Stimulated activated naive CD8-positive, alpha-beta T cell treated with anti-CD3 and anti-CD28 coated beads, Interleukin-15, amount 100 ng/mL, for 72 hours (primary cell): ENCODE results near the gene GSPT1.

Source experiments
- ATAC-seq: fragments of 150-1000 bp; cut with Tn5 transposase; 2 replicates; pipeline ENCODE4 v1.10.0; 2021; ENCODE audit warnings: mild to moderate bottlenecking, moderate library complexity
- DNase-seq, 2 donors: peaks; one replicate each; pipeline ENCODE4 v3.0.0; 2021 to 2022
- H3K27ac Mint-ChIP-seq, 2 donors: one replicate each; pipeline ENCODE4 v1.8.0; 2022; ENCODE audit warnings: mild to moderate bottlenecking in 2 of 2, mixed read lengths in 2 of 2, moderate library complexity in 2 of 2
- H3K27me3 Mint-ChIP-seq: one replicate; pipeline ENCODE4 v1.8.0; 2022; ENCODE audit warnings: mixed read lengths
- H3K4me1 Mint-ChIP-seq: one replicate; pipeline ENCODE4 v1.8.0; 2022; ENCODE audit warnings: mild to moderate bottlenecking, mixed read lengths
- H3K4me3 Mint-ChIP-seq, 2 donors: one replicate each; pipeline ENCODE4 v1.8.0; 2022; ENCODE audit warnings: mild to moderate bottlenecking in 2 of 2, mixed read lengths in 2 of 2, moderate library complexity in 1 of 2
- H3K9me3 Mint-ChIP-seq, 2 donors: one replicate each; pipeline ENCODE4 v1.8.0; 2022; ENCODE audit warnings: mixed read lengths in 2 of 2

The GSPT1 gene

DNA sequence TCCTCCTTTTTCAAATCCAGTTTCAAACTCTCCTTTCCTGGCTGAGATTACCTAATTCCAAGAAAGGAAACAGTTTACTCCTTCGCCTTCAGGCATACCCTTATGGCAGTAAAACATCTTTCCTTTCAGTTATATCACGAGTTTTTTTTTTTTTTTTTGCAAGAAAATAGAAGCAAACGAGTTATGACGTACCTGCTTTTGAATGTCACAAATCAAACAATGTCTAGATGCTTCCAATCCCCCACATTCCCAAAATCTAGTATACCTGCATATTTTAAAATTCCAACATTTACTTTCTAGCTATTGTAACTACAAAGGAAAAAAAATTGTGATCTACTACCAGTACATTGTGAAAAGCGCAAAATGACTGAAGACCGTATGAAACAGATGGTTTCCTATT, 28.9 kb downstream of the GSPT1 start:
- Mint-ChIP-seq H3K27ac (peak overlapping the region in 1 of 2 donors; percentile 38), H3K9me3 (no peaks in the 10 kb centered on the region), H3K27me3 (no peaks in the 10 kb centered on the region), H3K4me3 (no peak overlapping the region), H3K4me1 (no peaks in the 10 kb centered on the region)
- no peak for ATAC-seq
- no peak for DNase-seq

DNA sequence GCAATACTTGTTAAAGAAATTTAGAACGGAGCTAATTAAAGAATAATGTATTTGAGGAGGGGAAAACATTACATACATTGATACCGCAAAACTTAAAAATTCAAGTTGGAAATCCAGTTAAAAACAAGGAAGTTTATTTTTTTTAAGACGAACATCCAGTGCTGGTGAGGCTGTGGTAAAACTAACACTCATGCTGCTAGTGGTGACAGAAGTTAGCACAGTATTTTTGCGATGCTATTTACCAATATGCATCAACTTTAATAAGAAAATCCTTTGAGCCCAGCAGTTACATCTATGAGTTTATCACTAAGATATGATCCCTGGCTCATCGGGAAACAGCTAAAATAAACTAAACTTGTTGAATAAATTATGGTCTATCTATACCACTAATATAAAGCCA, 31.7 kb downstream of the GSPT1 start:
- Mint-ChIP-seq H3K9me3 (no peaks in the 10 kb centered on the region), H3K27me3 (no peaks in the 10 kb centered on the region), H3K27ac (no peak overlapping the region), H3K4me3 (no peak overlapping the region), H3K4me1 (peaks cover 7% of the 10 kb centered on the region)
- ATAC-seq (no peak), DNase-seq (no peak)

DNA sequence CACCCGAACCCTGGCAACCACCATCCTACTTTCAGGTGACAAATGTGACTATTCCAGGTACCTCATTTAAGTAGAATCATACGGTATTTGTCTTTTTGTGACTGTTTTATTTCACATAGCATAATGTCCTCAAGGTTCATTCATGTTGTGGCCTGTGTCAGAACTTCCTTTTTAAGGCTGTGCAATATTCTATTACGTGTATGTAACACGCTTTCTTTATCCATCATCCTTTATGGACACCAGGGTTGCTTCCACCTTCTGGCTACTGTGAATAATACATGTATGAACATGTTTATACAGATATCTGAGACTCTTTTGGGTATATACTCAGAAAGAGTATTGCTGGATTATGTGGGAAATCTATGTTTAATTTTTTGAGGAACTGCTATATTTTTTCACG, 35.7 kb downstream of the GSPT1 start:
- Mint-ChIP-seq H3K4me1 (peaks cover 7% of the 10 kb centered on the region), H3K27ac (no peak overlapping the region), H3K4me3 (no peak overlapping the region), H3K9me3 (no peaks in the 10 kb centered on the region), H3K27me3 (no peaks in the 10 kb centered on the region)
- ATAC-seq (no peak), DNase-seq (no peak)

DNA sequence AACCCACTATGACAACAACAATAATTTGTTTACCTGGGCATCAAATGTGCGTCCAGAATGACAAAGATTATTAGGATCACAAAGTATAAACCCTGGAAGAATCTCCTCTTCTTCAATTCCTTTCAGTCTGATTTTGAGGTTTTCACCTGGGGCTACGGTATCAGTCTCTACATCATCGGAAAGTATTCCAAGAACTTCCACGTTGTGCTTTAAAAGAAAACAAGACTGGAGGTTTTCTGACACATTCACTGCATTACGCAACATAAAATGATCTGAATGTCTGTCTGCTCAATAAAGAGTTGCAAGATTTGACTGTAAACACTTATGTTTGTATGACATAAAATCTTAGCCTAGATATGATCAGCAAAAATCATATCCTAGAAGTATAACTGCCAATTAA, 38.4 kb downstream of the GSPT1 start:
- Mint-ChIP-seq H3K27ac (no peak overlapping the region), H3K4me1 (peaks cover 7% of the 10 kb centered on the region), H3K9me3 (no peaks in the 10 kb centered on the region)

GRCh38 chr16:11876306-11876705, 39.5 kb downstream of the GSPT1 start:
- no peak overlapping the region for H3K4me3 Mint-ChIP-seq
- DNase-seq (no peak), ATAC-seq (no peak)
- H3K9me3 Mint-ChIP-seq = no peaks in the 10 kb centered on the region
- peaks cover 7% of the 10 kb centered on the region for H3K4me1 Mint-ChIP-seq
- no peaks in the 10 kb centered on the region for H3K27me3 Mint-ChIP-seq
- peak overlapping the region; percentile 80 to 90 for H3K27ac Mint-ChIP-seq

More for the DNA sequence above, 38.4 kb downstream of the GSPT1 start:
- Mint-ChIP-seq H3K4me3 (no peak overlapping the region), H3K27me3 (no peaks in the 10 kb centered on the region)
- DNase-seq (no peak), ATAC-seq (no peak)

DNA sequence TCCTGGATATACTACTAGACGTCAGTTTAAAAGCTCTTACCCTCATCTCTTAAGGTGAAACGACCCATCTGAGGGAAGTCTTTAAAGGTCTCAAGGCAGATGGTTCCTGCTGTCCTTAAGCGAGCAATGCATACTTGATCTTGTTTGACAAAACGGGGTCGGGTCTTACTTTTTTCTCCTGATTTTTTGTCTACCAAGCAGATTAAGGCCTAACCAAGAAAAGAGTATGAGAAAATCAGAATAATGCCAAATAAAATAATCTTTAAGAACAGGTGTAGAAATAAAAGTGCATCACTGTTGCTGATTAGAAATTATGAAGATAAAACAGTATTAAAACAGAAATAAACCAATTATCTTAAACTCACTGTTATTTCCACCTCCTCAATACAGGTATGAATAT, 40.0 kb downstream of the GSPT1 start:
- Mint-ChIP-seq H3K9me3 (no peaks in the 10 kb centered on the region), H3K27ac (peak overlapping the region in 1 of 2 donors; percentile 80), H3K4me1 (peaks cover 5% of the 10 kb centered on the region), H3K27me3 (no peaks in the 10 kb centered on the region), H3K4me3 (no peak overlapping the region)
- ATAC-seq = no peak
- DNase-seq = no peak

- H3K27me3 Mint-ChIP-seq = no peaks in the 10 kb centered on the region
- H3K4me3 Mint-ChIP-seq = no peak overlapping the region
- H3K4me1 Mint-ChIP-seq = no peaks in the 10 kb centered on the region
- no peak overlapping the region for H3K27ac Mint-ChIP-seq
- ATAC-seq (no peak), DNase-seq (no peak)
- H3K9me3 Mint-ChIP-seq = no peaks in the 10 kb centered on the region
Measured at GRCh38 chr16:11871193-11871592, 44.6 kb downstream of the GSPT1 start.

DNA sequence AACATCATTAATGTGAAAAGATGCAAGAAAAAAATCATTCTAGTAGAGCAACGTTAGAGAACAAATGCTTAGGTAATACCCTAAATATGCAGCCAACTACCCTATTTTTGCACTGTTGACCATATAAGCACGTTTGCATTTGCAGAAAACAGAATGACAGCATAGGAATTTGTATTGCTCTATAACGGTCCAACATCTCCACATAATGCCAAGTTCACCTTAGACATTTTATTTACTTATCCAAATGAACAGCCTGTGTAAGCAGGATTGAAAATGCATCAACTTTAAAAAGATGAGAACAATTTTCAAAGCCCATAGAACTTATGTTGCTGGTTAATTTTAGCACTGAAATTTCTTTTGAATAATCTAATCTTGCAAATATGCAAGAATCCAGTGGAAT, 45.4 kb downstream of the GSPT1 start:
- no peak for ATAC-seq
- H3K9me3 Mint-ChIP-seq = no peaks in the 10 kb centered on the region
- no peak overlapping the region for H3K27ac Mint-ChIP-seq
- DNase-seq = no peak
- H3K4me3 Mint-ChIP-seq = no peak overlapping the region
- H3K27me3 Mint-ChIP-seq = no peaks in the 10 kb centered on the region
- no peaks in the 10 kb centered on the region for H3K4me1 Mint-ChIP-seq

DNA sequence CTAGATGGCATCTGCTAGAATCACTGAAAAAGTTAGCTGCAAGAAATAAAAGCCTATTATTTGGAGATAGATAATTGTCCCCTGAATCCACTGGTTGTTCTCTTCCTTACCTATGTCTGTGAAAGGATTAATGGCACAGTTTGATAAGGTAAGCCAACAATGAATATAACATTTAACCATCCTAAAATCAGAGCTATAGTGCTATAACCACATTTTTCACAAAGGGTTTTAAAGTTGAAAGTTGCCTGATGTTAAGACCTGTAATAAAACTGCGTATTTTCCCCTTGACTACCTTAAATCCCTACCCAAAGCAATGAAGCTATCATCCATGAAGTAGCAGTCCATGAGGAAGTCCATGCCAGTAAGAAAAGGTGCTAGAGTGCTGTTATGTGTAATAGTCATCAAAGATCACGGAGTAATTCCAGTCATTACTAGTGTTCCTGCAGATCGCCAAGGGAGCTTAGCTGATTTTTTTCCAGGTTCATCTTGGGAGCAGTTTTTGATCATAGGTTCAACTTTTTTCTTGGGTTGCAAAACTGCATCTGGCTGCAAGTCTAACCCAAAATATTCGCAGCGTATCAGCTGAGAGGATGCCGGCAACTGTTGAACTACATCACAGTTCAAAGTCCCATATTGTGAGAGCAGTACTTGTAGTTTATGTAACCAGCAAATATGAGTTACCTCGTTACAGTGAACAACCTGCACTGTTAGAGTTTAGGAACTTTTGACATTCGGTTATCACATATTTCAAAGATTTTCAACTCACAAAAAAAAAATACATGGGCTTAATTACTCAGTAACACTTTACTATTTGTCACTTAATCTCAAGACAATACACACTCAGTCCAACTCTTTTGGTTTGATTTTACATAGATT, 46.2 kb downstream of the GSPT1 start:
- DNase-seq (no peak), ATAC-seq (no peak)
- Mint-ChIP-seq H3K27ac (peak overlapping the region in 1 of 2 donors; percentile 55), H3K4me3 (no peak overlapping the region), H3K27me3 (no peaks in the 10 kb centered on the region), H3K4me1 (no peaks in the 10 kb centered on the region), H3K9me3 (no peaks in the 10 kb centered on the region)

DNA sequence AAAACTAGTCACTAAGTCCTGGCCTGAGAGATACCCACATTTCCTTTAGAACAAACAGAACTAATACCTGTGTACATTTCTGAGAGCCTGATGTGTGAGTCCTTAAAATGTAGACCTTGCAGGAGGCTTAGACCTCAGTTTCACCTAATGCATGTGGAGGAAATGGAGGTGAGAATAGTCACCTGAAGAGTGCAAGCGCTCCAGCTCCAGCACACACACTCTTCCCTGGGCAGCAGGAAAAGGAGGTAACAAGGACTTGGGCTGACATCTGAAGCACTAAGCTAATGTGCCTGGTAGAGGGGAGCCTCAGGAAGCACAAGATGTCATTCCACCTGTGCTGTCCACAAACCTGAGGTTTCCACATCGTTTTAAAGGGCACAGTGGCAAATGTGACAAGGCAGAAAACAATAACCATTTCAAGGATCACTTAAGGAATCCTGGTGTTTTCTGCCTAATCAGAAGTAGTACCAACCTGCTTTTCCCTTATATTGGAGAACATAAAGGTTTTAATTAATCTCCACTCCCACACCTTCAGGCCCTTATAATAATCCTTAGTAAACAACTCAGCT, 47.3 kb downstream of the GSPT1 start:
- Mint-ChIP-seq H3K4me3 (no peak overlapping the region), H3K4me1 (no peaks in the 10 kb centered on the region), H3K27me3 (no peaks in the 10 kb centered on the region), H3K9me3 (no peaks in the 10 kb centered on the region), H3K27ac (no peak overlapping the region)
- ATAC-seq (no peak), DNase-seq (no peak)

DNA sequence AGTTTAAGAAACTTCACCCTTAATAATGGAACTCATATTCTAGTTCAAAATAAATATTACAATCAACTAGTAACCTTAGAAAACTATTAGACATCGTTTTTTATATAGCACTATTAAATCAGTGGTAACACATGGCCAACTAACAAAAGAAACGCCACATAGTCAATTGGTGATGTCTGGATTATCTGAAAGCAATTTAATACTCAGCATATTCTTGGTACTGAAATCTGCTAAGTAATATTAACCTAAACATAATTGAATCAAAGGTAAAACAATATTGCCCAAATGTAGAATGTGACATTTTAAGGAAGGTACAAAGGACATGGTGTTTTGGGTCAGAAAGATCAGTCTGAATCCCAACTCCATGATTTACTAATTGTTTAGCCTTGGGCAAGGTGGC, 53.3 kb downstream of the GSPT1 start:
- H3K9me3 Mint-ChIP-seq = no peaks in the 10 kb centered on the region
- H3K27ac Mint-ChIP-seq = no peak overlapping the region
- no peak overlapping the region for H3K4me3 Mint-ChIP-seq
- peaks cover 14% of the 10 kb centered on the region for H3K4me1 Mint-ChIP-seq
- ATAC-seq = no peak
- no peak for DNase-seq
- H3K27me3 Mint-ChIP-seq = no peaks in the 10 kb centered on the region

GRCh38 chr16:11857161-11857560, 58.6 kb downstream of the GSPT1 start:
- Mint-ChIP-seq H3K27ac (no peak overlapping the region), H3K4me3 (no peak overlapping the region), H3K27me3 (no peaks in the 10 kb centered on the region), H3K9me3 (no peaks in the 10 kb centered on the region), H3K4me1 (peaks cover 57% of the 10 kb centered on the region)
- DNase-seq = no peak
- no peak for ATAC-seq

DNA sequence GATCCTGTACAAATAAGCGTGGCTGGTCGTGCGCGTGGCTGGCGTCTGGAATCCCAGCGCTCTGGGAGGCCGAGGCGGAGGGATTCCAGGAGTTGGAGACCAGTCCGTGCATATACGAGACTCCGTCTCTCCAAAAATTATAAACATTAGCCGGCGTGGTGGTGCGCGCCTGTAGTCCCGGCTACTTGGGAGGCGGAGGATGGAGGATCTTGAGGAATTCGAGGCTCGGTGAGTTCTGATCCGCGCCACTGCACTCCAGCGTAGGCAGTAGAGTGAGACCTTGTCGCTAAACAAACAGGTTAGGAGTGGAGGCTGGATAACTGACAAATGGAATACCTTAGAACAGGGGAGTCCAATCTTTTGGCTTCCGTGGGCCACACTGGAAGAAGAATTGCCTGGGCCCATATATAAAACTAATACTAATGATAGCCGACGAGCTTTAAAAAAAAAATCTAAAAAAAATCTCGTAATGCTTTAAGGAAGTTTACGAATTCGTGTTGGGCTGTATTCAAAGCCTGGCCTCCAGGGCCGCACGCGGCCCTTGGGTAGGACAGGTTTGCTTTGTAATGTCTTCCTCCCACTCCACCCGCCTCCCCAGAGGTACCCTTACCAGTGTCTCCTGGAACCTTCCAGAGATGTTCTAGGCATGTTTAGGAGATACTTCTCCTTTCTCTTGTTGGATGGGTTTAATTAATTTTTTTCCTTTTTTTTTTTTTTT, 63.5 kb downstream of the GSPT1 start:
- Mint-ChIP-seq H3K4me1 (peaks cover 71% of the 10 kb centered on the region), H3K4me3 (peak overlapping the region; percentile 97), H3K27me3 (no peaks in the 10 kb centered on the region), H3K9me3 (no peaks in the 10 kb centered on the region), H3K27ac (peak overlapping the region; percentile 94 to 98)
- no peak for DNase-seq
- ATAC-seq = no peak

DNA sequence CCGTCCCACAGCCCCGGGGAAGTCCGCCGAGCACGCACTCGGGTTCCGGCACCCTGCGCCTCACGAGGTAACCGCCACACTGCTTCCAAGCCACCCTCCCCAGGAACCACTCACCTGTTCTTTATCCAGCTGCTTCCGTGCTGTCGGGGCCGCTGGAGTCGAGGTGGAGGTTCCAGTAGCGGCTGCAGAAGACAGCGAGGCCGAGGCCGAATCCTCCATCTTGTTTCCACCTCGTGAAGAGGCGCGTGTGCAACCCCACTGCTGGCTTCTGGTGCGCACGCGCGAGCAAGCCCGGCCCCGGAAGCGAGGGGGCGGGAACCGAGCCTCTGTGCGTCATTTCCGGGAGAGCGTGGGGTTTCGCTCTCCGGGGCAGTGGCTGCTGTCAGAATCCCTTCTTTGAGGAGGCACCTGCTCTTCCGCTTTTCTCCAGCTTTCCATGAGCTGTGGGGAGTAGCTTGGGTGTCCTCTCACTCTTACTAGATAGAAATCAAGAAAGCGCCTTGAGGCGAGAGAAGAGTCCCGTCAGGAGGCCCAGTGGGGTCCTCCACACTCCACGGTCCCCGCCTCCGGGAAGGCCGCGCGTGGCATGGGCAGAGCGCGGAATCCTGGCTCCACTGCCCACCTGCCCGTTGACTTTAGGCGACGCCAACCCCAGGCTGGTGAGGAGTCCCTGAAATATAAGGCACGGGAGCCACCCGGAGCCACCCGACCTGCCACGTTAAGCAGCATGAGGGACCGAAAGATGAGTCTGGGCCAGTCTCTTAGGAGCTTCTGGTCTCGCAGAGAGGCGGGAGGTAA, 64.3 kb downstream of the GSPT1 start, which contains the start of gene RSL1D1:
Gene RSL1D1 (minus strand): TSS at position 249 of the 798 bp plus-strand sequence. CDS start 30 bp downstream, at position 219.
- ATAC-seq (peak; percentile 97), DNase-seq (peak; percentile 94 to 96)
- Mint-ChIP-seq H3K4me3 (peak within 1 kb of the TSS; percentile 97), H3K27ac (peak within 1 kb of the TSS; percentile 94 to 98), H3K4me1 (peaks cover 67% of the 10 kb centered on the region), H3K9me3 (no peaks in the 10 kb centered on the region), H3K27me3 (no peaks in the 10 kb centered on the region)

GRCh38 chr16:11848842-11849241, 66.9 kb downstream of the GSPT1 start:
- peak overlapping the region; percentile 64 for H3K4me3 Mint-ChIP-seq
- peak overlapping the region; percentile 40 to 86 for H3K27ac Mint-ChIP-seq
- no peaks in the 10 kb centered on the region for H3K9me3 Mint-ChIP-seq
- ATAC-seq (no peak), DNase-seq (no peak)
- peaks cover 59% of the 10 kb centered on the region for H3K4me1 Mint-ChIP-seq
- H3K27me3 Mint-ChIP-seq = no peaks in the 10 kb centered on the region
